Panc1 (cell line): ENCODE results near the gene NR1I3.

Experiments
- CTCF ChIP-seq: fragments of 450-650 bp; IDR thresholded peaks from 2 replicates; pipeline ENCODE4 v1.5.1; 2017; ENCODE audit warnings: mild to moderate bottlenecking
- POLR2AphosphoS5 ChIP-seq: IDR thresholded peaks from 2 replicates; pipeline ENCODE4 v1.6.1; 2012; ENCODE audit warnings: mild to moderate bottlenecking, low read depth, low read length, moderate library complexity
- REST ChIP-seq, 2 experiments: IDR thresholded peaks; 2 replicates each; pipeline ENCODE4 v1.6.1; 2011 to 2012; ENCODE audit warnings: low read depth in 2 of 2, control low read depth in 1 of 2, low read length in 1 of 2, mild to moderate bottlenecking in 1 of 2, moderate library complexity in 1 of 2; ENCODE audit not compliant: insufficient read depth in 1 of 2
- SIN3A ChIP-seq: IDR thresholded peaks from 2 replicates; pipeline ENCODE4 v1.6.1; 2012; ENCODE audit warnings: low read depth, mild to moderate bottlenecking, low read length, moderate library complexity, borderline replicate concordance; ENCODE audit not compliant: insufficient read depth
- TCF7L2 ChIP-seq: IDR thresholded peaks from 2 replicates; pipeline ENCODE4 v1.6.1; 2011; ENCODE audit warnings: mild to moderate bottlenecking, low read depth, low read length, inconsistent platforms

- TF ChIP-seq CTCF, result no peak
- no peak for TF ChIP-seq POLR2AphosphoS5
- TF ChIP-seq SIN3A, result no peak
- no peak for TF ChIP-seq REST (IDR thresholded peaks at IDR 0.05; ENCODE audit: insufficient read depth in 1 of 2, low read depth in 2 of 2, low read length in 1 of 2)
- no peak for TF ChIP-seq TCF7L2
Observed at GRCh38 chr1:161259765-161260164, 21.8 kb upstream of the NR1I3 start.
